Measurements from ENCODE around the gene CA9.

Gene CA9

DNA sequence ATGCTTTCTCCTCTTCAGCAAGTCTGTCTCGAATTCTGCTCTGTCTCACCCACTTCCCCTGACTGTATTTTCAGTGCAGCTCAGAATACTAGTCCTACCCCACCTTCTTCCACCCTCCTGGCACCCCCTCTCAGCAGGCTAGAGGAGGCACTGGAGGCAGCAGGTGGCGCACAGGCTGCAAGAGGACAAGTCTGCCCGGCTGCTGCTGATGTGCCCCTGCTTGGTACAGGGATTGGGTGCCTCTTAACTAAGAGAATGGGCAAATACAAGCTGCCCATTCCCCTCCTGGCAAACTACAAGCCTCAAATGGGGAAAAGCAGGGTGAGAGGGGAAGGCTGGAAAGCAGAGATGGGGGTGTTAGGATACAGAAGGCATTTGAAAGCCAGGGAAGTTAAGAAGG, 53.2 kb downstream of the CA9 start:
- TF ChIP-seq, protein P1, sequence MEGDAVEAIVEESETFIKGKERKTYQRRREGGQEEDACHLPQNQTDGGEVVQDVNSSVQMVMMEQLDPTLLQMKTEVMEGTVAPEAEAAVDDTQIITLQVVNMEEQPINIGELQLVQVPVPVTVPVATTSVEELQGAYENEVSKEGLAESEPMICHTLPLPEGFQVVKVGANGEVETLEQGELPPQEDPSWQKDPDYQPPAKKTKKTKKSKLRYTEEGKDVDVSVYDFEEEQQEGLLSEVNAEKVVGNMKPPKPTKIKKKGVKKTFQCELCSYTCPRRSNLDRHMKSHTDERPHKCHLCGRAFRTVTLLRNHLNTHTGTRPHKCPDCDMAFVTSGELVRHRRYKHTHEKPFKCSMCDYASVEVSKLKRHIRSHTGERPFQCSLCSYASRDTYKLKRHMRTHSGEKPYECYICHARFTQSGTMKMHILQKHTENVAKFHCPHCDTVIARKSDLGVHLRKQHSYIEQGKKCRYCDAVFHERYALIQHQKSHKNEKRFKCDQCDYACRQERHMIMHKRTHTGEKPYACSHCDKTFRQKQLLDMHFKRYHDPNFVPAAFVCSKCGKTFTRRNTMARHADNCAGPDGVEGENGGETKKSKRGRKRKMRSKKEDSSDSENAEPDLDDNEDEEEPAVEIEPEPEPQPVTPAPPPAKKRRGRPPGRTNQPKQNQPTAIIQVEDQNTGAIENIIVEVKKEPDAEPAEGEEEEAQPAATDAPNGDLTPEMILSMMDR (IDR thresholded peaks at IDR 0.05) = no peak
- DNase-seq = no peak
- H3K27ac Mint-ChIP-seq = peak overlapping the region; percentile 69
- peaks cover 33% of the 10 kb centered on the region for H3K36me3 Mint-ChIP-seq (ENCODE audit: low read depth)
- no peak overlapping the region for H3K4me3 Mint-ChIP-seq
- no peaks in the 10 kb centered on the region for H3K27me3 Mint-ChIP-seq (ENCODE audit: low read depth, poor library complexity)
- no peaks in the 10 kb centered on the region for H3K9me3 Mint-ChIP-seq
- H3K4me1 Mint-ChIP-seq = no peaks in the 10 kb centered on the region

DNA sequence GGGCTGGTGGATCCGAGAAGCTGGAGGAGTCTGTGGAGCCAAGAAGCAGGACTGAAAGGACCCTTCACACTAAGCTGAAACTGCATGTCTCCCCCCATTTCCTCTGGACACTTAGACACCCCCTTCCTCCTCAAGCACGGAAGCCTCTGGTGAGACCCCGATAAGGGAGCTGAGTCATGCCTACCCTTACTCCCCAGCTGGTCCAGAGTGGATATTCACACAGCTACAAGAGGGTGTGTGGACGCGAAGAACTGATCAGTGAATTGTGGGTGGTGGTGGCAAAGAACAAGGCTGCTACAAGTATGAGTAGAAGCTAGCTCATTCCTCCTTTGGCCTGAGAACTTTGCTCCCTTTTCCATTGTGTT, 53.9 kb downstream of the CA9 start:
- H3K4me3 Mint-ChIP-seq = no peak overlapping the region

DNA sequence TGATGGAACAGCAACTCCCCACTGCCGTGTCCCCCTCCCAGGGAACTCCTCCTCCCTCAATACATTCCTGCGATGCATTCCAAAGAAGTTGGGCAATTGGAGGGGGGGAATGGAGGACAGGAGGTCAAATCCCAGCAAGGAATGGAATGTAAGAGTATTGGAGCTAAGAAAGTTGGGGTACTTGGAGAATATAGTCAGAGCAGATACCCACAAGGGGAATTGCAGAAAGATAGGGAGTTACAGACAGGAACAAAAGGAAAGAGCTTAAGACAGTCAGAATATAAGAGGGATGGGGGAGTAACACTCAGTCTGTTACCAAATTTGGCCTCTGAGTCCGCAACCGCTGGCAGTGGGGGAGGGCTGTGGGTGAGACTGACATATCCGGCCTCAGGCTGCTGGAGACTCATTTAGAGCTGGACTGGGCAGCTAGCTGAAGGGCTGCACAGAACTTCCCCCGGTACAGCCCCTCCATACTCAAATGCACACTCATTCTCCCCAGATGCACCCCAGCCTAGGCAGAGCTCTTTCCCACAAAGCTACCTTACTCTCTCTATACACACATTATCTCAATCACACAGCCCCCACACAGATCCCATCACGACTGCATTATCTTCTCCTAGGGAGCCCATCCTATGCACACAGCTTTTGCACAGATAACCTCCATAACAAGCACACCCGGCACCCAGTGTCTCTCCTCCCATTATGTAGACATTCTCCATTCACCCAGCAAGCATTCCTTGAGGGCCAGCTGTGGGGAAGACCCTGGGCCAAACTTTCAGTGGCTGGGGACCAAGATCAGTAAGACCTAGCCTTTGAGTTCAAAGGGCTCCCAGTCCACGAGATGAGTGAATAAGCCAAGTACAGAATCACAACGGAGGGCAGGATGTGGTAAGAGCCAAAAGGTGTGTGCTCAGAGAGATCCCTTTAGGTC, 54.6 kb downstream of the CA9 start:
- TF ChIP-seq, protein P1 (IDR thresholded peaks at IDR 0.05) = no peak
- H3K9me3 Mint-ChIP-seq = no peaks in the 10 kb centered on the region
- peak; percentile 56 for DNase-seq
- peaks cover 2% of the 10 kb centered on the region for H3K27me3 Mint-ChIP-seq (ENCODE audit: low read depth, poor library complexity)
- peaks cover 21% of the 10 kb centered on the region for H3K36me3 Mint-ChIP-seq (ENCODE audit: low read depth)
- no peak overlapping the region for H3K4me3 Mint-ChIP-seq
- H3K27ac Mint-ChIP-seq = no peak overlapping the region
- H3K4me1 Mint-ChIP-seq = peaks cover 7% of the 10 kb centered on the region

More for the DNA sequence above, 53.9 kb downstream of the CA9 start:
- no peak overlapping the region for H3K27ac Mint-ChIP-seq
- no peaks in the 10 kb centered on the region for H3K9me3 Mint-ChIP-seq
- peaks cover under 1% of the 10 kb centered on the region for H3K4me1 Mint-ChIP-seq
- no peaks in the 10 kb centered on the region for H3K27me3 Mint-ChIP-seq (ENCODE audit: low read depth, poor library complexity)
- TF ChIP-seq, protein P1 (IDR thresholded peaks at IDR 0.05) = no peak
- DNase-seq = no peak
- peaks cover 26% of the 10 kb centered on the region for H3K36me3 Mint-ChIP-seq (ENCODE audit: low read depth)

DNA sequence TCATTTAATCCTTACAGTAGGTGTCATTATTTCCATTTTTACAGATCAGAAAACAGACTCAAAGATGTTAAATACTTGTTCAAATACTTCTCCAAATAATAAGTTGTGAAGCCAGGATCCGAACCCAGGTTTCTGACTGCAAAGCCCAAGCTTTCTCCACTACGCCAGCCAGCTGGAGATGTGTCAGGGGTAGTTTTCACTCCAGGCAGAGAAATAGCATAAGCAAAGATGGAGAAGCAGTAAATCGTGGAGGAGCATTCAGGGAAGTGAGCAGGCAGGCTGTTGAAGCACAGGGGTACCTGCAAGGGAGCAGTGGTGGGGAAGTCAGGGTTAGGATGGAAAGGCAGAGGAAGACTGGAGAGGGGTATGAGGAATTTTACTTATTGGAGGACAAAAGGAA, 55.4 kb downstream of the CA9 start:
- no peaks in the 10 kb centered on the region for H3K9me3 Mint-ChIP-seq
- H3K36me3 Mint-ChIP-seq (ENCODE audit: low read depth) = peaks cover 17% of the 10 kb centered on the region

DNA sequence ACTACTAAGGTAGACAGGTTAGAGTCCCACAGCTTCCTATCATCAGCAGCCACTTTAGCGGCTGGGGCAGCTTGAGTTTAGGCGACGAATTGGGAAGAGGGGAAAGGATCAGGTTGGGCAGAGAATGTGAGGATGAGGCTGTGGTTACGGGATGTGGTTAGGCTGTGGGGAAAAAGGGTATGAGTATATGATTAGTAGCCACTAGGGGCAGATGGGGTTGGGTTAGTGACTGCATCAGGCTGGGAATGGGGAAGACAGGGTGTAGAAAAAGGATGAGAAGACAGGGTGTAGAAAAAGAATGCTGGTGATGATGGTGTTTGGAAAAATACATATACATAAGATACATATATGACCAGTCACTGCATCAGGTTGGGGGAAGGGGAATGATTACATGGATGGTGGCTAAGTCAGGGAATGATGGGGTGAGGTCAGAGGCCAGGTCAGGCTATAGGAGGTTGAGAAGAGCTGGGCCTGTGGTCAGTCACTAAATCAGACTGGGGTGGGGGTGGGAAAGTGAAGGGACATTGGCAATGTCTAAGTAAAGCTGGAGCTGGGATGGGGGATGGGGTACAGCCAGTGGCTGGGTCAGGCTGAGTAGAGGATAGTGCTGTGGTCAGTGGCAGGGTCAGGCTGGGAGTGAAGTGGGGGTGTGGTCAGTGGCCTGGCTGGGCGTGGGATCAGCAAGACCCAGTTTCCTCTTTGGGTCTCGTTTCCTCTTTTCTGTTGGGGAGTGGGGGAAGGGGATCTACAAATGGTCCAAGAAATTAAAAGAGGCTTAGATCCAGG, 56.2 kb downstream of the CA9 start:
- H3K9me3 Mint-ChIP-seq = no peaks in the 10 kb centered on the region
- H3K36me3 Mint-ChIP-seq (ENCODE audit: low read depth) = peaks cover 11% of the 10 kb centered on the region
- no peak overlapping the region for H3K4me3 Mint-ChIP-seq
- H3K4me1 Mint-ChIP-seq = peaks cover 10% of the 10 kb centered on the region
- H3K27me3 Mint-ChIP-seq (ENCODE audit: low read depth, poor library complexity) = peaks cover 2% of the 10 kb centered on the region
- H3K27ac Mint-ChIP-seq = peak overlapping the region; percentile 49
- no peak for DNase-seq
- TF ChIP-seq, protein P1 (IDR thresholded peaks at IDR 0.05) = peak; percentile 44

More for the DNA sequence above, 55.4 kb downstream of the CA9 start:
- H3K4me1 Mint-ChIP-seq = peaks cover 10% of the 10 kb centered on the region
- H3K4me3 Mint-ChIP-seq = no peak overlapping the region
- H3K27ac Mint-ChIP-seq = no peak overlapping the region
- DNase-seq = no peak
- TF ChIP-seq, protein P1 (IDR thresholded peaks at IDR 0.05) = no peak
- peaks cover 2% of the 10 kb centered on the region for H3K27me3 Mint-ChIP-seq (ENCODE audit: low read depth, poor library complexity)

All from nephron progenitor cell (in vitro differentiated cells).